Gastrocnemius medialis (tissue), 4 donors: ENCODE data around the gene TMEM218. TPM values are rescaled to one million over a fixed set of nuclear protein-coding genes. Genes with fewer than 3 reads are reported as not detected.

Experiments
- ATAC-seq, 2 donors: fragments of 150-250 bp; one replicate each; pipeline ENCODE4 v1.9.1; 2016
- DNase-seq, 2 donors: peaks; one replicate each; pipeline ENCODE4 v3.0.0-alpha.2; 2019
- H3K27ac ChIP-seq, 4 donors: fragments of 200-600 bp; sonication (generic); 1 replicate in 1 of 4; 2 replicates in 3 of 4; pipeline ENCODE4 v1.5.1; 2016 to 2018; ENCODE audit warnings: mild to moderate bottlenecking in 2 of 4, moderate library complexity in 1 of 4
- H3K27me3 ChIP-seq, 3 donors: fragments of 200-600 bp; sonication (generic) in 2 of 3; 1 replicate in 1 of 3; 2 replicates in 2 of 3; pipeline versions ENCODE4 v1.5.1 to v1.6.0; 2016 to 2019; ENCODE audit warnings: mild to moderate bottlenecking in 1 of 3, moderate library complexity in 1 of 3
- H3K36me3 ChIP-seq, 2 donors: fragments of 200-600 bp; sonication (generic) in 1 of 2; one replicate each; pipeline ENCODE4 v1.5.1; 2017 to 2018
- H3K4me1 ChIP-seq, 2 donors: fragments of 200-600 bp; sonication (generic) in 1 of 2; one replicate each; pipeline ENCODE4 v1.5.1; 2016 to 2017; ENCODE audit warnings: mild to moderate bottlenecking in 2 of 2
- H3K4me3 ChIP-seq, 4 donors: fragments of 200-600 bp; sonication (generic) in 3 of 4; 1 replicate in 1 of 4; 2 replicates in 3 of 4; pipeline ENCODE4 v1.5.1; 2016 to 2019; ENCODE audit warnings: mild to moderate bottlenecking in 2 of 4
- H3K9me3 ChIP-seq, 3 donors: fragments of 200-600 bp; sonication (generic) in 2 of 3; 1 replicate in 1 of 3; 2 replicates in 2 of 3; pipeline ENCODE4 v1.5.1; 2016 to 2019
- POLR2A ChIP-seq, 2 donors: fragments of 450-650 bp; IDR thresholded peaks; one replicate each; pipeline ENCODE4 v1.6.1; 2017; ENCODE audit warnings: antibody characterized with exemption in 2 of 2, mild to moderate bottlenecking in 2 of 2, moderate library complexity in 2 of 2
- in situ Hi-C, 4 donors: fragments of 200-750 bp; cut with MboI; loops; one replicate each; pipeline versions ENCODE4 v1.15.0 to v1.8.0; 2017; ENCODE audit warnings: low sequenced_read_pairs in 4 of 4
- intact Hi-C: fragments of 100-400 bp; cut with DNase I; formaldehyde crosslinking; loops from one replicate; pipeline ENCODE4 v1.15.1; 2023; ENCODE audit warnings: low total_unique reads
- total RNA-seq, 4 donors: library from RNA; depleted of rRNA; stranded (reverse); fragments of >200 nt; gene quantifications; one replicate each; pipeline versions ENCODE4 v1.1.0 to v1.2.3, GENCODE V29; 2016
- TF ChIP-seq, protein P1 (sequence below), 5 experiments: fragments of 450-650 bp in 3 of 5; fragments of 200-600 bp in 2 of 5; sonication (generic) in 2 of 5; IDR thresholded peaks in 4 of 5; conservative IDR thresholded peaks in 1 of 5; 1 replicate in 4 of 5; 2 replicates in 1 of 5; pipeline ENCODE4 v1.5.1; 2016 to 2019; ENCODE audit warnings: antibody characterized with exemption in 5 of 5, mild to moderate bottlenecking in 3 of 5, moderate library complexity in 3 of 5

The TMEM218 gene
- total RNA-seq, 4 donors from 2014 or later, result 6.3 to 11.2 (median 9.4) TPM

DNA sequence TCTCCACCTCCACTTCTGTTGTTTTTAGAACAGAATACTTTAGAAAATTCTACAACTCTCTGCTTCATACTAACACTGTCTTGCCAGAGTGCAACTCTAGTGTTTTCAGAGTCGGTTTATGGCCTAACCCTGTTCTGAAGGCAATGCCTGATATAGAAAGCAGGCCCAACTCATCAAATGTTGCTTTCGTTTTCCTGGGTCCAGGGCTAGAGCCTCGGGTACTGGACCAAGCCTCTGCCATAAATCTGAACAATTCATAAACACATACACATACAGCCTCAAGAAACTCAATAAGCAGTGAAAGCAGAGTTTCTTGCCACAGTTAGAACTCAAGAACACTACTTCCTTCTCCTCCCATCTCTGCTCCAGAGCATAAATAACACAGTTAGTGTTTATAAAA, 9.8 kb downstream of the TMEM218 start:
- Histone ChIP-seq H3K27ac (no peak overlapping the region), H3K4me3 (no peak overlapping the region), H3K9me3 (no peaks in the 10 kb centered on the region), H3K27me3 (no peaks in the 10 kb centered on the region), H3K4me1 (no peaks in the 10 kb centered on the region), H3K36me3 (peaks cover 0 to 29% of the 10 kb centered on the region in 2 donors)
- intact Hi-C loops (no loop called here), in situ Hi-C loops (loop anchor here in 1 of 4 donors (25.0 kb wide), 2 partner anchors 461 to 786 kb away; partner anchors contain the start of genes EI24 and HYLS1)
- ATAC-seq, result no peak
- TF ChIP-seq, protein P1, sequence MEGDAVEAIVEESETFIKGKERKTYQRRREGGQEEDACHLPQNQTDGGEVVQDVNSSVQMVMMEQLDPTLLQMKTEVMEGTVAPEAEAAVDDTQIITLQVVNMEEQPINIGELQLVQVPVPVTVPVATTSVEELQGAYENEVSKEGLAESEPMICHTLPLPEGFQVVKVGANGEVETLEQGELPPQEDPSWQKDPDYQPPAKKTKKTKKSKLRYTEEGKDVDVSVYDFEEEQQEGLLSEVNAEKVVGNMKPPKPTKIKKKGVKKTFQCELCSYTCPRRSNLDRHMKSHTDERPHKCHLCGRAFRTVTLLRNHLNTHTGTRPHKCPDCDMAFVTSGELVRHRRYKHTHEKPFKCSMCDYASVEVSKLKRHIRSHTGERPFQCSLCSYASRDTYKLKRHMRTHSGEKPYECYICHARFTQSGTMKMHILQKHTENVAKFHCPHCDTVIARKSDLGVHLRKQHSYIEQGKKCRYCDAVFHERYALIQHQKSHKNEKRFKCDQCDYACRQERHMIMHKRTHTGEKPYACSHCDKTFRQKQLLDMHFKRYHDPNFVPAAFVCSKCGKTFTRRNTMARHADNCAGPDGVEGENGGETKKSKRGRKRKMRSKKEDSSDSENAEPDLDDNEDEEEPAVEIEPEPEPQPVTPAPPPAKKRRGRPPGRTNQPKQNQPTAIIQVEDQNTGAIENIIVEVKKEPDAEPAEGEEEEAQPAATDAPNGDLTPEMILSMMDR (IDR thresholded peaks at IDR 0.05 in 4 of 5, conservative IDR thresholded peaks at IDR 0.05 in 1 of 5), result no peak
- TF ChIP-seq POLR2A (IDR thresholded peaks at IDR 0.05), result no peak
- no peak for DNase-seq

- intact Hi-C loops (no loop called here), in situ Hi-C loops (loop anchor here in 1 of 4 donors (25.0 kb wide), 2 partner anchors 462 to 787 kb away; partner anchors contain the start of genes EI24 and HYLS1)
- no peaks in the 10 kb centered on the region for H3K4me1 ChIP-seq
- H3K27ac ChIP-seq, result no peak overlapping the region
- ATAC-seq (no peak), DNase-seq (no peak)
- H3K9me3 ChIP-seq, result no peaks in the 10 kb centered on the region
- TF ChIP-seq POLR2A (IDR thresholded peaks at IDR 0.05), result no peak
- TF ChIP-seq, protein P1 (IDR thresholded peaks at IDR 0.05 in 4 of 5, conservative IDR thresholded peaks at IDR 0.05 in 1 of 5), result no peak
- no peak overlapping the region for H3K4me3 ChIP-seq
- H3K36me3 ChIP-seq, result peaks cover 0 to 36% of the 10 kb centered on the region in 2 donors
- no peaks in the 10 kb centered on the region for H3K27me3 ChIP-seq
These were observed 11.3 kb downstream of the TMEM218 start for GRCh38 chr11:125100136-125100535.

DNA sequence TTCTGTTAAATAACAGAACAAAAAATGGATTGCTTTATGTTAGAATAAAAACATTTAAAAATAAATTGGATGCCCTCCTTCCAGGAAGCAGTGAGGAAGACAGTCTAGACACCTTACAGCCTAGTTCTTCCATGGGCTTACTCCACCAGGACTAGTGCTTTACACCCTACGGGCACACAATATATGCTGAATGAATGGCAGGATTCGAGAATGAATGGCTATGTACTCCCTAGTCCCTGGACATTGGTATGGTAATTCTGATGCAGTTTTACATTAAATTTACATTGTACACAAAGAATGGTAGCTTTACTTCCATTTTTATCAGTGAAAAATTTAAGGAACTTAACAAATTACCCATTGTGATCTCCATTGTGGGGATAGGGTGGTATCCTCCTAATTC, 16.7 kb downstream of the TMEM218 start:
- no peak overlapping the region for H3K4me3 ChIP-seq
- TF ChIP-seq, protein P1 (IDR thresholded peaks at IDR 0.05 in 4 of 5, conservative IDR thresholded peaks at IDR 0.05 in 1 of 5), result no peak
- TF ChIP-seq POLR2A (IDR thresholded peaks at IDR 0.05), result no peak
- ATAC-seq (no peak), DNase-seq (no peak)
- intact Hi-C loops, result no loop called here
- no peak overlapping the region for H3K27ac ChIP-seq
- peaks cover 0 to 19% of the 10 kb centered on the region in 2 donors for H3K36me3 ChIP-seq
- no peaks in the 10 kb centered on the region for H3K9me3 ChIP-seq
- H3K27me3 ChIP-seq, result no peaks in the 10 kb centered on the region
- H3K4me1 ChIP-seq, result peaks cover 0 to 6% of the 10 kb centered on the region in 2 donors
- in situ Hi-C loops, result no loop called here

DNA sequence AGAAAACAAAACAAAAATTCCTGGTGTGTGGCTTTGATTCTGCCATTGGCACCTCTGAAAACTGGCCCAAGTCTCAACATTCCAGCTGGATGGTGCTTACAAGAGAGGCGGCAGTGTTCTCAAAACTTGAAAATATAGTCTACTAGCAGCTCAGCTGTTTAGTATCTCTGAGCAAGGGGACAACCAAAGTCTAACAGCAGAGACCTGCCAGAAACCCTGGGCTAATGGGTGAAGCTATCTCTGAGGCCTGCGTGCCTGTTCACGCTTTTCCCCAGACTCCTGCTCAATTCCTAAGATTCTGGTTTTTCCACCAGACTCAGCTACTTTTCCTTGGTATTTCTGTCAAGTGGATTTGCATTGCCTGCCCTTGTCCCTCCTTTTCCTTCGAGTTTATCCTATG, 17.9 kb downstream of the TMEM218 start:
- H3K27me3 ChIP-seq, result no peaks in the 10 kb centered on the region
- H3K27ac ChIP-seq, result no peak overlapping the region
- in situ Hi-C loops (no loop called here), intact Hi-C loops (no loop called here)
- peaks cover 0 to 19% of the 10 kb centered on the region in 2 donors for H3K36me3 ChIP-seq
- no peaks in the 10 kb centered on the region for H3K9me3 ChIP-seq
- no peak overlapping the region for H3K4me3 ChIP-seq
- no peak for TF ChIP-seq POLR2A (IDR thresholded peaks at IDR 0.05)
- TF ChIP-seq, protein P1 (IDR thresholded peaks at IDR 0.05 in 4 of 5, conservative IDR thresholded peaks at IDR 0.05 in 1 of 5), result no peak
- ATAC-seq (no peak), DNase-seq (no peak)
- H3K4me1 ChIP-seq, result peaks cover 0 to 6% of the 10 kb centered on the region in 2 donors

DNA sequence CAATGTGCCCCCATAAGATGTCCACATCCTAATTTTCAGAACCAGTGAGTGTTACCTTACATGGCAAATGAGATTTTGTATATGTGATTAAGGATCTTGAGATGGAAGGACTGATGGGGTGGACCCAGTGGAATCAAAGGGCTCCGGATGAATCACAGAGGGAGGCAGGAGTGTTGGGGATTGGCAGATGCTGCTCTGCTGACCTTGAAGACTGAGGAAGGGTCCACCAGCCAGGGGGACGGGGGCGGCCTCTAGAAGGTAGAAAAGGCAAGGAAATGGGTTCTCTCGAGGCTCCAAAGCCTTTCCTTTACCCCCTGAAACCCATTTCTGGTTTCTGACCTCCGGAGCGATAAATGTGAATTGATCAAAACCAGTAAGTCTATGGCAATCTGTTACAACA, 18.8 kb downstream of the TMEM218 start:
- intact Hi-C loops (no loop called here), in situ Hi-C loops (no loop called here)
- no peaks in the 10 kb centered on the region for H3K27me3 ChIP-seq
- TF ChIP-seq POLR2A (IDR thresholded peaks at IDR 0.05), result no peak
- TF ChIP-seq, protein P1 (IDR thresholded peaks at IDR 0.05 in 4 of 5, conservative IDR thresholded peaks at IDR 0.05 in 1 of 5), result no peak
- H3K4me1 ChIP-seq, result peaks cover 0 to 6% of the 10 kb centered on the region in 2 donors
- H3K36me3 ChIP-seq, result peaks cover 0 to 17% of the 10 kb centered on the region in 2 donors
- no peak overlapping the region for H3K27ac ChIP-seq
- H3K4me3 ChIP-seq, result no peak overlapping the region
- no peak for DNase-seq
- no peaks in the 10 kb centered on the region for H3K9me3 ChIP-seq
- no peak for ATAC-seq
